GM19452 (cell line): ENCODE measurements around the gene FIS1.

Source experiments
- ATAC-seq: cut with Tn5 transposase; IDR thresholded peaks from one replicate; pipeline ENCODE4 v1.9.1; 2021; ENCODE audit not compliant: unreplicated experiment

Gene FIS1

DNA sequence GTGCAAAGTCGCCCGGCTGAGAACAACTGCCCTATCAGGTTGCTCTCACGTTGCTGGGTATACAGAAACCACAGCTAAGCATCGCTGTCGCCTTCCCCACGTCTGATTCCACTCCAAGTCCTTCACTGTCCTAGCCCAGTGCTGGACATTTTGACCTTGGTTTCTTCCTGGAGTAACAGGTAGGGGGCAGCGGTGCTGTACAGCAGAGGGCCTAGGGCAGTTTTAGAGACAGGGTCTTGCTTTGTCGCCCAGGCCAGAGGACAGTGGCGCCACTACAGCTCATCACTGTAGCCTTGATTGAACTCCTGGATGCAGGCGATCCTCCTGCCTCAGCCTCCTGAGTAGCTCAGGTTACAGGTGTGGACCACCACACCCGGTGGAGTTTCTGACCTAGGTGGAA is 9.8 kb downstream of the FIS1 start:
- no peak for ATAC-seq

DNA sequence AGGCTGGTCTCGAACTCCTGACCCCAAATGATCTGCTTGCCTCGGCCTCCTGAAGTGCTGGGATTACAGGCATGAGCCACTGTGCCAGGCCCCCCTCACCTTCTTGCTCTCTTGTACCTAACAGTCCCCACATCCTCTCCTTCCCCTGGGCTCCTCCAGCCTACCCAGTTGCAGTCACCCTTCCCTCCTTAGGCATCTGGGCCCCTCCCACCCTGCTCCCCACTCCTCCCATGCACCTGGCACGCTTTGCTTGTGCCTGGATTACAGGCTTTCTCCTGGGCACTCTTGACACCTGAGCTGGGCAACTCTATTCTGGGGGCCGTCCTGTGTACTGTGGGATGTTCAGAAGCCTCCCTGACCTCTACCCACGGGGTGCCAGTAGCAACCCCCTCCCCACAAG is 10.2 kb downstream of the FIS1 start:
- no peak for ATAC-seq

DNA sequence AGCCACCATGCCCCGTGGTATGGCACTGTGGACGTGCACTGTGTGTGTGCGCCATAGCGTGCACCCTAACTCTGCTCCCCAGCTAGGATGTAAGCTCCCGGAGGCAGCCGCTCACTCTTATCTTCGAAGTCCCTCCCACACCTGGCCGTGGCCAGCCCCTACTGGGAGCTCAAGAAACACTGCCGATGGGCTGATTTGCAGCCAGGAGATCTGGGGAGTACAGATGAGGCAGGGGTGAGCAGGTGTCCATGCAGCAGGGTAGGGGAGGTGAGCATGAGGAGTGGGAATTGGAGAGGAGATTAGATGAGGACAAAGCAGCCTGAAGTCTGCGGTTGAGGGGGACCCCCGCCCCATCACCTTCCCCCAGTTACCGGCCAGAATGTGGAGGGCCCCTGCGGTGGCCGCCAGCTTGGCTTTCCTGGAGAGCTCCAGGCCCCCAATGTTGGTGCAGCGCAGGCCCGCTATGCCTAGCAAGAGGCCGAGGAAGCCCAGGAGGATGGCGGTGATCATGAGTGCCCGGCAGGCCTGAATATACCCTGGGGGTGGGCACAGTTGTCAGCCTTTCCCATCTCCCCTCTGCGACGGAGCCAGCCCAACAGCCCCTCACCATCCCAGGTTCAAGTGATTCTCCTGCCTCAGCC is 10.9 kb downstream of the FIS1 start:
- ATAC-seq, result no peak

DNA sequence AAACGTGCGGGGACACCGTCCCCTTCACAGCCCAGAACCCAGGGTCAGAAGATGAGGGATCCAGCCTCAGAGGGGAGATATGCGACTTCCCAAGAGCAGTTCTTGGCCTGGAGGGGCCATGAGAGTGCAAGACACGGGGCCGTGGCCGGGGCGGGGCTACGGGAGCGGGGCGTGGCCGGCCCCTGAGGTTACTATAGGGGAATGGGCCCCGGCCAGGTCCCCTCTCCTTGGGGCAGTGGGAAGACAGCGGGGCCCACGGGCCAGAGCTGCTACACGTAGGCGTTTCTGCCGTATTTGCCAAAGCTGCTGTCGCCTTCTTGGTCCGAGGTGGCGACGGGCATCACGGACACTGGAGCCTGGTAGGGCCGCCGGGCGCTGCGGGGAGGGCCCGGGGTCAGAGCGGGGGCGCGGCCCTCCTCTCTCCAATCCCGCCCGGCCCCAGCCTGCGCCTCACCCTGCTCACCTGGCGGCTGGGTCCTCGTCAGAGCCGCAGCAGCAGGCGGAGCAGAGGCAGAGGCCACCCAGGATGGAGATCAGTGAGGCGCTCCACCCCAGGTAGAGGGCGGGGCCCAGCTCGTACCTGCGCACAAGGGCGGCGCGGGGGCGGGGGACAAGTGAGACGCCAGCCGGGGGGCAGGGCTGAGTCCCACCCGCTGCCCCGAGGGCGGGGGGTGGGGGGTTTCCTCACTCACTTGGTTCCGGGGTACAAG is 12.6 kb downstream of the FIS1 start:
- no peak for ATAC-seq

DNA sequence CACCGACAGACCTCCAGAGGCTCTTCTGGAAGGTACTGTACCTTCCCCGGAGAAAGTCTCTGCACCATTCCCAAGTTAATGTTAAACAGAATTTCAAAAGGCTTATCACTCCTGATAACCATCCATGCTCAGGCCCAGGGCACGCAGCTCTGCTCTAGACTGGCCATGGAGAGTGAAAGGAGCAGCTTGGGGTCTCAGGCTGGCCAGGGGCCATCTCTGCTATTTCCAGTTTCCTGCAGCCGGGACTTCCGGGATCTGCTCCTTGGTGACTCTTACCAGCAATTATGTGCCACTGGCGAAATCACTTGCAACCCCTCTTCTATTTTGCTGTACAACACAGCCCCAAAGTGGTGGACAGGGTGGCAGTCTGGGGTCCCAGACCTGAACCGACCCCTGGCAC is 13.2 kb downstream of the FIS1 start:
- no peak for ATAC-seq

DNA sequence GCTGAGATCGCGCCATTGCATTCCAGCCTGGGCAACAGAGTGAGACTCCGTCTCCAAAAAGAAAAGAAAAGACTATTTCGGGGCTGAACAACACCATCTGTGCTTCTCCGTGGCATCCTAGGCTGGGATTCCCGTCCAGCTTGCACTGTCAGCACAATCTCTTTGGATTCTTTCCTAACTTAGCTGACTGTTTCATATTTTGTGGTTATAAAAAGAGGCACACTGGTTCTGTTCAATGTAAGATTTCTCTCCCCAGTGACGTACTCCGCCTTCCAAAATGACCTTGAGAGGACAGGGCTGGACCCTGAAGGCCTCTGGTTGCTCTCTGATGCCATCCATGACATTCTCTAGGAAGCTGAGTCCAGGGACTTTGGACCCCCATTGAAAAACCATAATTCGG is 18.2 kb downstream of the FIS1 start:
- ATAC-seq, result no peak

DNA sequence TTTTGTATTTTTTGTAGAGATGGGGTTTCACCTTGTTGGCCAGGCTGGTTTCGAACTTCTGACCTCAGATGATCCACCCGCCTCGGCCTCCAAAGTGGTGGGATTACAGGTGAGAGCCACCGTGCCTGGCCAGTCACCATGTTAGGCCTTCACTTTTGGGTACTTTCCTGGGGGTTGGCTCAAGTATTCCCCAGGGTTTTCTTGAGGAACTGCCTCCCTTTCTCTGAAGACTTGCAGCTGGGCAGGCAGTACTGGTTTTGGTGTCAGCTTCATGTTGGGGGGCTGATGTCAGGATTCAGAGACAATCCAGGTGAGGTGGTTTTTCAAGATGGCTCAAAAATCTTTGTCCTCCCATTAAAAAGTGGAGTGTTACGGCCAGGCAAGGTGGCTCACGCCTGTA is 19.2 kb downstream of the FIS1 start:
- no peak for ATAC-seq

DNA sequence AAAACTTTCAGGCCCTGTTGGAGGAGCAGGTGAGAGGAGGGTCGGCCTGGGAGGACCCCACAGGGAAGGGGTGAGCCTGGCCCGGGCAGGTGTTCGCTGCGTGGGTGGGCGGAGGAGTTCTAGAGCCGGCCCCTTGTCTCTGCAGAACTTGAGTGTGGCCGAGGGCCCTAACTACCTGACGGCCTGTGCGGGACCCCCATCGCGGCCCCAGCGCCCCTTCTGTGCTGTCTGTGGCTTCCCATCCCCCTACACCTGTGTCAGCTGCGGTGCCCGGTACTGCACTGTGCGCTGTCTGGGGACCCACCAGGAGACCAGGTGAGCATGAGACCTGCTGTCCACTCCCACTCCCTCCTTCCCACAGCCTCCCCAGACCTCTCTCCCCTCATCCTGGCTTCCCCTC is 21.4 kb downstream of the FIS1 start:
- ATAC-seq, result no peak

DNA sequence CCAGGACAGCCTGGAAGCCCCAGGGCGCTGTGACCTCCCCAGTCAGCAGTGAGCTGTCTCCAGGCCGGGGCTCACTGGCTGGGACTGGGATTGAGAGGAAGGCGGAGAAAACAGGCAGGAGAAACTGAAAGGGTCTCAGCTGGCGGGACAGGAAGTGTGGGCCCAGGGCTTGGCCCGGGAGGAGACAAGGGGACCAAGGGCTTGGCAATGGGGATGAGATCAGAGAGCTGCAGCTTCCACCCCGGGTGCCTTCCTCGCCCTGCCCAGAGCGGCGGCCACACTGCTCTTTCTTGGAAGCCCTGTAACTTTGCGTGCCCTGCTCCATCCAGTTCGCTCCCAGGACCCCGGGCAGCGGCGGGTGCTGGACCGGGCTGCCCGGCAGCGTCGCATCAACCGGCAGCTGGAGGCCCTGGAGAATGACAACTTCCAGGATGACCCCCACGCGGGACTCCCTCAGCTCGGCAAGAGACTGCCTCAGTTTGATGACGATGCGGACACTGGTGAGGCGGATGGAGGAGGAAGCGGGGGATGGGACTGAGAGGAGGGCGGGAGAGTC is 22.5 kb downstream of the FIS1 start:
- ATAC-seq, result no peak

DNA sequence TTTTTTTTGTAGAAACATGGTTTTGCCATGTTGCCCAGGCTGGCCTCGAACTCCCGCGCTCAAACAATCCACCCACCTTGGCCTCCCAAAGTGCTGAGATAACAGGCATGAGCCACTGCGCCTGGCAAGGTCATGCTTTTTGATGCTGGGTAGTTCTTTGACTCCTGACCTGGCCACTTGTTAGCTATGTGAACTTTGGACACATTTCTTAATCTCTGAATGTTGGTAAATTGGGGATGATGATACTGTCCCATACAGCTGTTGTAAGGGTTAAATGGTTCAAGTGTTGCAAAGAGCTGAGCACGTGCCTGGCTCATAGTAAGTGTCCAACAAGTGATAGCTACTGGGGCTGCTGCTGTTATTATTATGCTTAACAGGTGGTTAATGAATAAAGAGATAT is 24.6 kb downstream of the FIS1 start:
- no peak for ATAC-seq

DNA sequence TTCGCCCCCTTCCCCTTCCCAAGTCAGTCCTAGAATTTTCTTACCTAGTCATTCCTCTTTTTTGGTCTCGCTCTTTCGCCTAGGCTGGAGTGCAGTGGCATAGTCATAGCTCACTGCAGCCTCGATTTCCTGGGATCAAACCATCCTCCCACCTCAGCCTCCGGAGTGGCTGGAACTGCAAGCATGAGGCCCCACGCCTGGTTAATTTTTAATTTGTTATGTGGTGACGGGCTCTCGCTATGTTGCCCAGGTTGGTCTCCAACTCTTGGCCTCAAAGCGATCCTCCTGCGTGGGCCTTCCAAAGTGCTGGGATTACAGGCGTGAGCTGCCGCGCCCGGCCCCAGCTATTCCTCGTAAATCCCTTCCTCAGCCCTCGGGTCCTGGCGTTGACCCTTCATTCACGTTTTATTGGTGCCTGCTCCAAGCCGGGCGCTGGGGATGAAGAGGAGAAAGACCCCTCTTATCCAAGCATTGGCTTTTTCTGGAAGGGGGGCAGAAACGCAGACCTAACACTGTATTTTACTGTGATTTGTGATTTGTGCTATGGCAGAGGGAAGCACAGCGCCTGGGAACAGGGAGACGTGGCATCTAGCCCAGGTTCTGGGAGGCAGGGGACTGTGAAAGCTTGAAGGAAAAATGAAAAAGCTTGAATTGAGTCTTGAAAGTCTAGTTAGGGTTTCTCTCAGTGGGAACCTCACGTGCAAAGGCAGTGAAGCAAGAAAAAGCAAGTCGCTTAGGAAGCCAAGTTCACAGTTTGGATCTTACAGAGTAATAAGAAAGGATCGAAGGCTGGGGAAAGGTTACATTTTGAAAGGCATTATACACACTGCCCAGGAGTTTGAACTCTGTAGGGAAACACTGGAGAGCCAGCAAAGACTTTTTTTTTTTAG is 26.4 kb downstream of the FIS1 start:
- ATAC-seq, result no peak

DNA sequence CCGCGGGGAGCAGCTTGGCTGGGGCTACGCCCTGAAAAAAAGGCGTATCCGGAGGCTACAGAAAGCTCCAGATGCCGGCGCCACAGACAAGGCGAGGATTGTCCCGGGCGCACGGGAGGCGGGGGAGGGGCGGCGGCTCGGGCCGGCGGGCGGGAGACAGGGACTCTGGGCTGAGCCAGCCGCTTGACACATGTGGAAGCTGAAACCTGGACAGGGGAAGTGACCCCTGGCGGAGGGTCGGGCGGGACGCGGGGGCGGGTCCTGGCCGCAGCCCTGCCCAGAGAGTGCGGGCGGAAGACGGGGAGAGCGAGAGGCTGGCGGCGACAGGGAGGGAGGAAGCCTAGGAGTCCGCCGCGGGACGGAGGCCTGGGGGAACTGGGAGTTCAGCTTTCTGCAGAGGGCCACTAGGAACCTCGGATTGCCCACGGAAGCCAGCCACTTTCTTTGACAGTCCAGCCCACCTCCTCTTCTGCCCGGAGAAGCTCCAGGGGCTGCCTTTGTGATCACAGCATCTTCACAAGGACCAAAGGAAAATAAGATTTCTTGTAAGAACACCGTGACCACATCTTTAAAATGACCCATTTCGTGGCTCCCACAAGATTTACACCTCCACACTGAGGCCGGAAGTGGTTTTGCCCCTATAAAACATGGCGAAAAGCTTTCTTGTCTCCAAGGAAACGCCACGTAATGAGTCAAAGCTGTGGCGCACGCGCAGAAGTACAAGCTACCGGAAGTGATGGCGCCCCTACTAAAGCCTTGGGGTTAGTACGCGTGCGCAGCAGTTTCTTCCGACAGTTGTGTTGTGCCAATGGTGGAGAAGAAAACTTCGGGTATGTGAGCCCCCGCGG is 27.3 kb downstream of the FIS1 start, which contains the start of the genes PLOD3 and ZNHIT1:
Gene PLOD3 (minus strand): TSS at position 194 of the 848 bp plus-strand sequence. CDS start 307 bp downstream, outside the sequence.
Gene ZNHIT1 (plus strand): TSS at position 778 of the 848 bp plus-strand sequence. CDS start 31 bp downstream, at position 809.
- ATAC-seq, result peak; percentile 58

DNA sequence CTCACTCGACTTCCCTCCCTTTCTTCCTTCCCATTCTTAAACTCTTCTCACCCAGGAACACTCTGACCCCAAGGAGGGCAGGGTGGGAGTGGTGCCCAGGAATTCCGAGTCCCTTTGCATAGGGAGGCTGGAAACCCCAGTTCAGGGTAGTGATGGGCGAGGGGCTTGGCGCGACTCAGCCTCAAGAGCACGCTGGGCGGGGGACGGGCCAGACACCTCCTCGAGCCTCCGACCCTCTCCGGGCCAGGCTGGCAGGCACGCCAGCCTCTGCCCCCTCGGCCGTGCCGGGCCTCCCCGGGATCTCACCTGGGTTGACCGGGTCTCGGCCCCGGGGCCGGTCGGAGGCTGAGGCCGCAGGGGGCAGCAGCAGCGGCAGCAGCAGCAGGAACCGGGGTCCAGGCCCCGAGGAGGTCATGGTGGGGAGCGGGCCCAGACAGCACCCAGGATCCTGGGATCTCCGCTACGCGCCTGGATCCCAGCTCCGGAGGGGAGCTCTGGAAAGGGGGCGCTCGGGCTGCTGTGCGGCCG is 28.0 kb downstream of the FIS1 start:
- ATAC-seq, result peak; percentile 30

DNA sequence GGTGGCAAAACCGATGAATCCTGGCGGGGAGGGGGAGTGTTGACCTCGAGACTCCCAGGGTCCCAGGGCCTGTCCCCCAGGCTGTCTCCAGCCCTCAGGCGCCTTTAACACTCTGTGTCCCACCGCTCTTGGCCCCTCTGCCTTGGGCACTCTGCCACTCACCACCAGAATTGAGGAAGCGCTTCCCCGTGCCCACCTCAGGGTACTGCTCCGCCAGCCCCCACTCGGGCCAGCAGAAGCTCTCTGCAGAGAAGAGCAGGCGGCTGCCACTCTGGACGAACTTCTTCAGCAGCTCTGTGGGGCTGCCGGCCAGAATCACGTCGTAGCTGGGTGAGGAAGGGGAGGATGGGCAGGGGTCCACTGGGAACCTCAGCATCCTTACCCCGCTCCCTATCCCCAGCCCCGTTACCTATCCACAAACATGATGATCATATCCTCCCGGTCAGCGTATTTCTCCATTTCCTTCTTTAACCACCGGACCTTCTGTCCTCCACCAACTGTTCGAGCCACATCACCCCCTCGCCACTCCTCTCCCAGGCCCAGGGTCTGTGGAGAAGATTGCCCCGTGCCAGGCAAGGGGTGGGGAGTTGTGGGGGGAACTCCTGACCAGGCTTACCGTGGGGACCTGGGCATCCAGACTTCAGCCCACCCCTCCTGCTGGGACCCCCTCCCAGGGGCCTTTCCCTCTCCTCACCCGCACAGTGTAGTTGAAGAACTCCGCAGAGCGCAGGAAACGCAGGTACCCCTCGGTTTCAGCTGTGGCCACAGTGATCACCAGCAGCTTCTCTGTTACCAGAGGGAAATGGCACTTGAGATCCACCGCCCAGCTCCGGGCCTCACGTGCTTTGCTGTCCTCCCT is 28.7 kb downstream of the FIS1 start:
- no peak for ATAC-seq

DNA sequence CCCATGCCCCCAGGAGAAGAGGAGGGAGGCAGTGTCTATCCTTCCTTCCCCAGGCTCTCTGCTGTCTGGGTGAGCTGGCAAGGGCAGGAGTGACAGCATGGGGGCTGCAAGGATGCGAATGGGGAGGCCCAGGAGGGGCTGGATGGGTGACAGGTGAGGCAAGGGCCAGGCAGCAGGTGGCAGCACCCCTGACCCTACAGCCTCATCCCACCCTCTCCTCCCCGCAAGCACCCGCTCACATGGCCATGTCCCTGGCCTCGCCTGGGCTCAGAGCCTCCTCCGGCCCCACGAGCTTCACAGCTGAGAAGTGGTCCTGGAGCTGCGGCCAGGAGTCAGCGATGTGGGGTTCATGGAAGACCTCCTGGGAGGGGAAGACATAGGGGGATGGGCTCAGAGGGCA is 32.9 kb downstream of the FIS1 start:
- no peak for ATAC-seq

DNA sequence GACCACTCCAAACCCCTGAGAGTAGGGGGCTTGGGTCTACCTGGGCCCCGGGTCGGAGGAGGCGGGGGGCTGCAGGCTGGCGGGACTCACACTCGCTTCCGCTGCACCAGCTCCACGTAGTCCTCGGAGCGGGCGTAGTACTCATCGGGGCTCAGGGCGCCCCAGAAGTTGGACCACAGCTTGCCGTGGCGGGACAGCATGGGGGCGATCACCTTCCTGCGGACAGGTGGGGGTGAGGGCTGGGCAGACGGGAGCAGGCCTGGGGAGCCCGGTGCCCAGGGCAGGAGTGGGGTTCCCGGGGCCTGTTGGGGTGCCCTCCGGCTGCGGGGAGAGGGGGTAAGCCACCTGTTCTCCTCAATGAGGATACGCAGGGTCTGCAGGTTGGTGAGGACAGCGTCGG is 33.4 kb downstream of the FIS1 start:
- no peak for ATAC-seq

DNA sequence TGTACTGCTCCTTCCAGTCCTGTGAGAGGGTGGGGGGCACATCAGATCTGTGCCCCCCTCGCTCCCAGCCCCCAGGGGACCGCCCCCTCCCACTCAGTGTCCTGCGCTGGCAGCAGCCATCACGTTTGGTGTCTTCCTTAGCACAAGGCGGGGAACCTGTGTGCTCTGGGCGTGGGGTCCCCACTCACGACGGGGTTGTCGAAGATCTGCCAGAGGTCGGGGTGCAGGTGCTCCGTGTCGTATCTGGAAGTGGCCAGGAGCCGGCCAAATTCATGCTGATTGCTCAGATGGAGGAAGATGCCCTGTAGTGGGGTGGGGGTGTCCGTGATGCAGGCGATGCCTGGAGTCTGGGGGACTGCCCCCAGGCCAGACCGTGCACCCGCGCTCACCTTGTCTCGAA is 34.7 kb downstream of the FIS1 start:
- ATAC-seq, result no peak

DNA sequence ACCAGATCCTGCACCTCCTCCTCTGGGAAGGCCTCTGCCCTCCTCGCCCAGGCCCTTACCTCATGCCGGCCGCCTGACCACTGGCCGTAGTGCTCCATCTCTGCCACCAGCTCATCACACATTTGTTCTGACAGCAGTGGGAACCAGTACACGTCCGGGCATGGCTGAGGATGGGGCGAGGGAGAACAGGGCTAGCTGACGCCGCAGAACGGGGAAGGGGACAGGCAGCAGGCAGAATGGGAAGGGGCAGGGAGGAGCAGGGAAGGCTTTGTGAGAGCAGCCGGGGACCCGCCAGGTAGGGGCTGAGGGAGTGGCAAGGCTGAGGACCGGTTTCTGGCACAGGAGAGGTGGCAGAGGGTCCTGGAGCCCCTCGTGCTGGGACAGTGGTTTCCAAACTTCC is 36.1 kb downstream of the FIS1 start:
- no peak for ATAC-seq

DNA sequence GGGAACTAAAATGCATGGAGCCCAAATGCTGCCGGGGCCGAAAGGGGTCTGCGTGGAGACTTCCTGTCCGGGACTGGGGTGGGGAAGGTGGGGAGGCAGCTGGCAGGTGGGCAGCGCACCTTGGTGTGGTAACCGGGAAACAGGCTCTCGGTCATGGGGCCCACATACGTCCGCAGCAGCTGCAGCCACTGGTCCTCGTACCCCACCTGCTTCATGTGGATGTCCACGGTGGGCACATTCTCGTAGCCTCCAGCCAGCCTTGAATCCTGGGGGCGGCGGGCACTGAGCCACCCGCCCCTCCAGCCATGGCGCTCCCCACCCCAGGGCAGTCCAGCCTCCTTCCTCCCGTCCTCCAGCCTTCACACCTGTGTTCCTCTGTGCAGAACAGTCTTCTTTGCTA is 37.4 kb downstream of the FIS1 start:
- ATAC-seq, result no peak
